ENCODE data around the gene ARL15.
"Not testable (repeated sequence)": the region's sequence is repeated elsewhere in the genome, so short reads cannot be mapped to it uniquely, and the experiment has no call there.

ARL15 gene

GRCh38 chr5:54086191-54086590 lies 224.2 kb downstream of the ARL15 start:
- no peak for DNase-seq

DNA sequence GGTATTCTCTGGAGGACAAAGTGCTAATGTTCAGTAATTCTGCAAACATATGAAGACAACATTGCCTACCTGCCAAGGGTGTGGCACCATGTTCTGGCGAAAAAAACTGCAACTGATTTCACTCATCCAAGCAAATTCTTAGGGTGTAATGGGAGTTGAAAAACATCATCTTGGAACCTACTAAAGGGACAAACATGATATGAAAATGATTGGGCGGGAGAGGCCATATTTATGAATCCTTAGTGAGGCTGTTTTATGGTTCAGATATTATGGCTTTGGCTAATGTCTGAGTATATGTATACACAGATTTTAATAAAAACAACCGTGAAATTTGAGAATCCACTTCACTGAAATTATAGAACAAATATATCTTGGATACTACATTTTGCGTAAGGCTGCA lies 225.7 kb downstream of the ARL15 start:
- DNase-seq: no peak

DNA sequence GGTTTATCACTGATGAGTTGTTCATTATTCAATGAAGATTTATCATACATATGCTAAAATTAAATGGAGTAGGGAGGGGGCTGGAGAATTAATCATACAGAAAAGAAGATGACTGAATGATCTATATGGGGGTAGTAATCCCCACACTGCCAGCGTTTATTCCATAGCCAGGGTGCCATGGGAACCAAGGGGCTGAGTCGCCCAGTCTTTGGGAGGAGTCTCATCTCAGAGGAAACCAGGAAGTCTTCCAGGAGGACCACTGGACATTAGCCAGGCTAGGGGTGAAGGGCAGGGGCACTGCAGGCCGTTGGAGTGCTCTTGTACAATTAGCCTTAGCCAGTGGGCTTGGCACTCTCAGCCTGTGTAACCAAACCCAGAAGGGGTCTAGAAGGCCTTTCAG lies 226.5 kb downstream of the ARL15 start:
- DNase-seq: no peak

DNA sequence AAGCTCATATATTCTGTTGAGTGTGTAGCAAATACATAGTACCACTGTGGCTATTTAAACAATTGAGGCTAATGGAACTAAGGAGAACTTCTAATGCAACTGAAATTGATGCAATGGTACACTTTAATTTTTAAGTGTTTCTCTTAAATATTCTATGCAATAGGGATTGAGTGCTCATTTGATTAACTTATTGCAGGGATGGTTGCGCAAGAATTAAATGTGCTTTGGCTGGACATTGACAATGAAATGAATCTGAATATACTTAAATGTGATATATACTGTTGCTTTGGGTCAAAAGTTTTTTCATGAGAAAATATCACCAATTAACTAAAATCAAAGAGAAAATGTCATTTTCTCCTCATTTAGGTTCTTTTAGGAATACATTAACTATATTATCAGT lies 227.1 kb downstream of the ARL15 start:
- no peak for DNase-seq

- DNase-seq: no peak
These were observed 229.0 kb downstream of the ARL15 start for GRCh38 chr5:54081415-54081814.

DNA sequence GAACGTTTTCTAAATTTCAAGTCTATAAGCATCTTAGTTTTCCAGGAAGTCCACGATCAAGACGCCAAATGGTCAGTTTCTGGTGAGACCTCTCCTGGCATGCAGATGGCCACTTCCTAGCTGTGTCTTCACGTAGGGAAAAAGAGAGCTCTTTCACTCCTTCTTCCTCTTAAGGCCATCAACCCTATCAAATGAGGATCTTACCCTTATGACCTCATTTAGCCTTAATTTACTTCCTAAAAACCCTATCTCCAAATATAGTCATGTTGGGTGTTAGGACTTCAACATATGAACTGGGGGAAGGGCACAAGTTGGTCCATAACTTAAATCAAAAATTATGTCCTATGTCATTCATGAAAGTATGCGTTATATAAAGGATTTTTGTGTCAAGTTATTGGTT lies 229.5 kb downstream of the ARL15 start:
- DNase-seq: no peak

DNA sequence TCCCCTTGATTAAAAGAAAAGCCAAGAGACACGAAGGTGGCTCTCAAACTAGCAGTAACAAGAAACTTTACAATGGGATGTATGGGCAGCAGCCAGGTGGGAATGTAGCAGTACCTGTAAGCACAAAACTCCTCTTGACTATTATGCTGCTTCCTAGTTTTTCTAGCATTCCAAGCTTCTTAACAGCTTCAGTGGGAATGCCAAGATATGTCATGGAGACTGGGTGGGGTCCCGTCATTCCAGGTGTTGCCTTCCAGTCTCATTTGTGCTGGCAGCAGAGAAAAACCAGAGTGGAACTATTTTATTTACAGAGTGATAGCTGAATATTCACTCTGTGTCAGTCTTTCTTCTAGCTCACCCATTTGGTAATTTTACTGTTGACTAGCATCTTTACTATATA lies 236.6 kb downstream of the ARL15 start:
- no peak for DNase-seq

GRCh38 chr5:54073131-54073530 lies 237.2 kb downstream of the ARL15 start:
- DNase-seq: no peak

DNA sequence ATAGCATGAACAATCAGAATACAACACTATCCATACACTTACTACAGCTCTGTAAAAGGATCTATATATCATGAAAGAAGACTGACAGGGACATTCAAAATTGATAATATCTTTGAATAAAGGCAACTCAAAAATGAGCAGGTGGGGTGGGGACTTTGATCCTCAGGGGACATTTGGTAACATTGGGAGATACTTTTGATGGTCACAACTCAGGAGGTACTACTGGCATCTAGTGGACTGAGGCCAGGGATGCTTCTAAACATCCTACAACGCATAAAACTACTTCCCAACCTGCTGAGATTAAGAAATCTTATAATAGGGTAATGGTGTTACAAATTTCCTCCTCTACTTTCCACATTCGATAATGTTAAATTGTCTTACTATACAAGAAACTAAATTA lies 243.9 kb downstream of the ARL15 start:
- DNase-seq: no peak

- no peak for DNase-seq
These were observed 246.6 kb downstream of the ARL15 start for GRCh38 chr5:54063817-54064216.

DNA sequence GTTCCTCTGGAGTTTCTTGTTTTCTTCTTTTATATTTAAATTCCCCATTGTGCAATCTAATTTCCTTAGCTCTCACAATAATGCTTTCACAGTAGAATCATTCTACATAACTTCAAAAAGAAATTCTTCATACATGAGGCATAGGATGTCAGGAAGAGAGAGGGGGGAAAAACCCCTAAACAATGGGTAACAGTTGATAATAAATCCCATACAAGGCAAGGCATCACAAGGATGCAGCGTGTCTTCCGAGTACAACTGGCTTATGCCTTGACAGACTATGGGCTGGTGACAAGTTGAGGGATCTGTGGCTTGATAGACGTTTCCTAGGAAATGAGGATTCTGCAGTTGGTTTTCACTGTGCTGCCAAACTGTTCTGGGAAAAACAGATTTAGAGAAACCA lies 247.4 kb downstream of the ARL15 start:
- no peak for DNase-seq

DNA sequence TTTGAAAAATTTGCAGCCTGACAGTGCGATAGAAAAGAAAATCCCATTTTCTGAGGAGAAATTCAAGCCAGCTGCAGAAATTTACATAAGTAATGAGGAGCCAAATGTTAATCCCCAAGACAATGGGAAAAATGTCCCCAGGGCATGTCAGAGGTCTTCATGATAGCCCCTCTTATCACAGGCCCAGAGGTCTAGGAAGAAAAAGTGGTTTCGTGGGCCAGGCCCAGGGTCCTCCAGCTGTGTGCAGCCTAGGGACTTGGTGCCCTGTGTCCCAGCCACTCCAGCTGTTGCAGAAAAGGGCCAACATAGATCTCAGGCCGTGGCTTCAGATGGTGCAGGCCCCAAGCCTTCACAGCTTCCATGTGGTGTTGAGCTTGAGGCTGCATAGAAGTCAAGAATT lies 249.5 kb downstream of the ARL15 start:
- not testable (repeated sequence) for DNase-seq

GRCh38 chr5:54049963-54050362 lies 260.4 kb downstream of the ARL15 start:
- DNase-seq: no peak

GRCh38 chr5:54049144-54049543 lies 261.2 kb downstream of the ARL15 start:
- no peak for DNase-seq

DNA sequence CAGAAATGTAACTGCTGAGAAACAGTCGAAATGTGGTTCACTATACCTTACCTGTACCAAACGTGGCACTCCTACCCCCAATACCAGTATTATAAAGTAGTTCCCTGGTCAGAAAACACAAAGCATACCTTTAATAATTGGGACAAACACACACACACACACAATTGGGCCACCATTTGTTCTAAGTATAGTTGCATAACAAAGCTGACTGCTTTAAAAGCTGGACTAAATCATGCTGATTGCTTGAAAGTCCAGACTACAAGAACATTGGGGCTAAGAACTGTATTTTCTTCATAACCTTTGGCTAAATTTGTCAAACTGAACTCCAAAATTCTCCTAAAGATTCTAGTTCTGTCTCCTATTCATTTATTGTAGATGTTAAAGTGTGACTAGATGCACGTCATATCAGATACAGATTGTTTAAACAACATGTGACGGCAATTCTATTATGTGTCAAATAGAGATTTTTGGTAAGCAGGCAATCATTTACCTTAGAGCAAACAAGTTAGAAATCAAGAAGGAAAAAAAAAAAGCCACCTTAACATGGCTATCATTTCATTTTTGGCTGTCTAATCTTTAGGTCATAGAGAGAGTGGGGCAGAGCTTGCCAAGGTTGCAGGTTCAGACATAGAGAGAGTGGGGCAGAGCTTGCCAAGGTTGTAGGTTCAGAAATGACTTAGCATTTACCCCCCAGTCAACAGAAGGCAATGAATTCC lies 265.1 kb downstream of the ARL15 start:
- DNase-seq: no peak

DNA sequence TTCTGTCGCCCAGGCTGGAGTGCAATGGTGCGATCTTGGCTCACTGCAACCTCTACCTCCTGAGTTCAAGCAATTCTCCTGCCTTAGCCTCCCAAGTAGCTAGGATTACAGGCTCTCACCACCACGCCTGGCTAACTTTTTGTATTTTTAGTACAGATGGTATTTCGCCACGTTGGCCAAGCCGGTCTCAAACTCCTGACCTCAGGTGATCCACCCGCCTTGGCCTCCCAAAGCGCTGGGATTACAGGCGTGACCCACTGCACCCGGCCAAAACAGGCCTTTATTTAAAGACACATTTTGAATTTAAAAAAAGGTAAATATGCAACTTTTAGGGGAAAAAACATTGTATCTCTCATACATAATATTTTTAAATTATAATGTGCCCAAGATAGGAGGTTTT lies 266.1 kb downstream of the ARL15 start:
- DNase-seq: not testable (repeated sequence)

- DNase-seq: no peak
These were observed 269.6 kb downstream of the ARL15 start for GRCh38 chr5:54040804-54041203.

- no peak for DNase-seq
These were observed 270.4 kb downstream of the ARL15 start for GRCh38 chr5:54040018-54040417.

GRCh38 chr5:54037205-54037604 lies 273.2 kb downstream of the ARL15 start:
- DNase-seq: no peak

DNA sequence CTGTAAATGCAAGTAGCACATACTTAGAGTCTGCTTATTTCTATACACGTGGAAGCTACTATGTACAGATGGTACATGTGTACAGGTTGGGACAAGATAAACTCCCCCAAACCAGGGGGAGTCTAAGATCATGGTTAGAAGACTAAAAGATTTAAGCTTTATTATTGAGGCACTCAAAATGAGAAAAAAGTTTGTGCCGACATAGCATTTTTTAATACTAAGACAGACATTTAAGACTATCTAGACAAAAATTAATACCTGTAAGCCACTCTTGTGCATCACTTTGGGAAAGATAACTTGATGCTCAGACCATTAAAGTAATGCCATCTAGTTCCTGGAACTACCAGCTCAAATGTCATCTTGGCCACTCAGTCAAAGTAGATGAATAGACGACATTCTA lies 279.4 kb downstream of the ARL15 start:
- no peak for DNase-seq

- DNase-seq: no peak
These were observed 285.9 kb downstream of the ARL15 start for GRCh38 chr5:54024466-54024865.

- DNase-seq: no peak
These were observed 288.1 kb downstream of the ARL15 start for GRCh38 chr5:54022223-54022622.

GRCh38 chr5:54021431-54022164 lies 288.8 kb downstream of the ARL15 start:
- no peak for DNase-seq

GRCh38 chr5:54018438-54018837 lies 291.9 kb downstream of the ARL15 start:
- no peak for DNase-seq

DNA sequence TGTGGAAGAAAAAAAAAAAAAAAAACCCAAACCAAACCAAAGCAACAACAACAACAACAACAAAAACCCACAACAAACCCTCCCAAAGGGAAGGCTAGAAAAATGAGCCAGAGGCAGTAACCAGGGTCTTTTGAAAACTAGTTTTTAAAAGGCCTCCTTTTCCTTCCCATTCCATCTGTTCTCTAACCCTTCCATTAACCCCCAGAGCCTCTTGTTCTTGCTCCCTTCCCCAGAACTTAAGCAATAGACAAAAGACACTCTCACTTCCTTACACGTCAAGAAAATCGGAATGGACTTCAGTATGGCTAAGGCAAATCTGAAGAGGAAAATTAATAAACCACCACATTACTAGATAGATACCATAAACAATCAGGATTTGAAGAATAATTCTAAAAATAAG lies 292.8 kb downstream of the ARL15 start:
- no peak for DNase-seq

All from NCI-H2081 (cell line).